ENCODE results near the gene EPS8L3. TPM values are rescaled to one million over a fixed set of nuclear protein-coding genes. Genes with fewer than 3 reads are reported as not detected.

The EPS8L3 gene
- total RNA-seq, 1 experiment from 2014 or later, result not detected

DNA sequence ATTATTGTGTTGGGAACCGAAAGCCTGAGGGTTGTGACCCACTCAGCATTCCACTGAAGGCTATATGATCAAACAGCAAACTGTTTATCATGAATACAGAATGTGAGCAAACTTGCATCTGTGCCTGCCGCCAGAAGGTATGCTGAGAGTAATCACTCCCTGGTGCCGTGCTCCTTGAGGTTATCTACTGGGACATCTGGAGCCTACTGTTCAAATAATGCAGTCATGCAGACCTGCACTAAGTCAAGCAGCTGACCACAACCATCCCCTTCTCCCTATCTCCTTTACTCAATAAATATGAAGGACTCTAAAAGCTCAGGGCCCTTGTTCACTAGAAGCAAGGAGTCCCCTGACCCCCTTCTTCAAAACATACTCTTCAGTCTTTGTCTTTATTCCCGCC is 38.2 kb downstream of the EPS8L3 start:
- Histone ChIP-seq H3K9me3 (ENCODE audit: low read depth, low read length, poor library complexity, severe bottlenecking) (no peaks in the 10 kb centered on the region), H3K36me3 (ENCODE audit: insufficient read depth, low read length, poor library complexity, severe bottlenecking) (no peaks in the 10 kb centered on the region), H3K4me3 (ENCODE audit: low read depth, low read length, poor library complexity, severe bottlenecking) (no peak overlapping the region), H3K27me3 (replicated peaks; ENCODE audit: insufficient read depth, low read depth, low read length, poor library complexity) (no peaks in the 10 kb centered on the region), H3K27ac (ENCODE audit: low read depth, low read length, poor library complexity, severe bottlenecking) (no peak overlapping the region), H3K4me1 (ENCODE audit: insufficient read depth, low read length, poor library complexity, severe bottlenecking) (peaks cover 5% of the 10 kb centered on the region)
- ChIA-PET CTCF (no interaction called here), POLR2A (ENCODE audit: low non-redundant PET) (no interaction called here)
- DNase-seq (ENCODE audit: low spot score), result no peak
- intact Hi-C loops (cut with micrococcal nuclease; ENCODE audit: unreplicated experiment), result no loop called here
- BruUV-seq (replicated peaks), result no TSS peak
- no peak for TF ChIP-seq EZH2 (IDR thresholded peaks at IDR 0.05; ENCODE audit: borderline replicate concordance, low read depth, low read length, poor library complexity, severe bottlenecking)
- TF ChIP-seq CTCF (conservative IDR thresholded peaks at IDR 0.05; ENCODE audit: low read depth, low read length), result no peak

GRCh38 chr1:109724933-109725332 is 38.8 kb downstream of the EPS8L3 start:
- H3K4me3 ChIP-seq (ENCODE audit: low read depth, low read length, poor library complexity, severe bottlenecking), result no peak overlapping the region
- no TSS peak for BruUV-seq (replicated peaks)
- H3K27ac ChIP-seq (ENCODE audit: low read depth, low read length, poor library complexity, severe bottlenecking), result no peak overlapping the region
- TF ChIP-seq EZH2 (IDR thresholded peaks at IDR 0.05; ENCODE audit: borderline replicate concordance, low read depth, low read length, poor library complexity, severe bottlenecking), result no peak
- no peak for TF ChIP-seq CTCF (conservative IDR thresholded peaks at IDR 0.05; ENCODE audit: low read depth, low read length)
- H3K36me3 ChIP-seq (ENCODE audit: insufficient read depth, low read length, poor library complexity, severe bottlenecking), result no peaks in the 10 kb centered on the region
- intact Hi-C loops (cut with micrococcal nuclease; ENCODE audit: unreplicated experiment), result no loop called here
- CTCF ChIA-PET, result no interaction called here
- no peaks in the 10 kb centered on the region for H3K27me3 ChIP-seq (replicated peaks; ENCODE audit: insufficient read depth, low read depth, low read length, poor library complexity)
- H3K9me3 ChIP-seq (ENCODE audit: low read depth, low read length, poor library complexity, severe bottlenecking), result no peaks in the 10 kb centered on the region
- DNase-seq (ENCODE audit: low spot score), result no peak
- POLR2A ChIA-PET (ENCODE audit: low non-redundant PET), result no interaction called here
- no peaks in the 10 kb centered on the region for H3K4me1 ChIP-seq (ENCODE audit: insufficient read depth, low read length, poor library complexity, severe bottlenecking)

GRCh38 chr1:109722908-109723691 is 40.6 kb downstream of the EPS8L3 start:
- H3K36me3 ChIP-seq (ENCODE audit: insufficient read depth, low read length, poor library complexity, severe bottlenecking), result no peaks in the 10 kb centered on the region
- no peak overlapping the region for H3K27ac ChIP-seq (ENCODE audit: low read depth, low read length, poor library complexity, severe bottlenecking)
- no peaks in the 10 kb centered on the region for H3K9me3 ChIP-seq (ENCODE audit: low read depth, low read length, poor library complexity, severe bottlenecking)
- ChIA-PET CTCF (interaction anchor here (0.6 kb wide), 1 partner anchor 26 kb away, joined by 5 read pairs; no protein-coding TSS in a partner anchor), POLR2A (ENCODE audit: low non-redundant PET) (no interaction called here)
- H3K4me3 ChIP-seq (ENCODE audit: low read depth, low read length, poor library complexity, severe bottlenecking), result no peak overlapping the region
- H3K27me3 ChIP-seq (replicated peaks; ENCODE audit: insufficient read depth, low read depth, low read length, poor library complexity), result no peaks in the 10 kb centered on the region
- no peak for DNase-seq (ENCODE audit: low spot score)
- intact Hi-C loops (cut with micrococcal nuclease; ENCODE audit: unreplicated experiment), result no loop called here
- peaks cover 8% of the 10 kb centered on the region for H3K4me1 ChIP-seq (ENCODE audit: insufficient read depth, low read length, poor library complexity, severe bottlenecking)
- TF ChIP-seq EZH2 (IDR thresholded peaks at IDR 0.05; ENCODE audit: borderline replicate concordance, low read depth, low read length, poor library complexity, severe bottlenecking) (no peak), CTCF (conservative IDR thresholded peaks at IDR 0.05; ENCODE audit: low read depth, low read length) (no peak)
- no TSS peak for BruUV-seq (replicated peaks)

All from A673 (cell line).